Lower lobe of right lung (tissue), 2 donors: ENCODE data around the gene PIEZO2. TPM values are rescaled to one million over a fixed set of nuclear protein-coding genes. Genes with fewer than 3 reads are reported as not detected.

Experiments
- ATAC-seq, 2 donors: fragments of 200-7000 bp; cut with Tn5 transposase; one replicate each; pipeline ENCODE4 v1.9.1; 2020 to 2022; ENCODE audit warnings: mild to moderate bottlenecking in 2 of 2, moderate library complexity in 2 of 2
- DNase-seq: peaks from one replicate; pipeline ENCODE4 v3.0.0-alpha.2; 2020
- H3K27ac ChIP-seq: fragments of 200-600 bp; one replicate; pipeline ENCODE4 v1.8.0; 2022
- H3K27me3 ChIP-seq: fragments of 200-600 bp; one replicate; pipeline ENCODE4 v1.8.0; 2022; ENCODE audit warnings: low read depth
- H3K36me3 ChIP-seq: fragments of 200-600 bp; one replicate; pipeline ENCODE4 v1.8.0; 2022; ENCODE audit warnings: mild to moderate bottlenecking
- H3K4me1 ChIP-seq: fragments of 200-600 bp; one replicate; pipeline ENCODE4 v1.8.0; 2022
- H3K4me3 ChIP-seq: fragments of 200-600 bp; one replicate; pipeline ENCODE4 v1.8.0; 2022; ENCODE audit warnings: mild to moderate bottlenecking
- H3K9me3 ChIP-seq: fragments of 200-600 bp; one replicate; pipeline ENCODE4 v1.8.0; 2022
- intact Hi-C: fragments of 100-400 bp; cut with DNase I; formaldehyde crosslinking; loops from one replicate; pipeline ENCODE4 v1.11.0; 2022
- total RNA-seq: library from RNA; stranded (reverse); fragmentation: NEBNext Ultra II Directional; extraction: Animal tissue kit (Norgen Biotek cat#: 25700); gene quantifications from one replicate; pipeline ENCODE4 v1.2.1, GENCODE V29; 2021
- TF ChIP-seq, protein P1 (sequence below): fragments of 200-600 bp; IDR thresholded peaks from one replicate; pipeline ENCODE4 v1.8.0; 2022; ENCODE audit warnings: antibody characterized with exemption, mild to moderate bottlenecking
- donor health status: DM: no; HTN: yes; CAD: no; lungs with severe emphysema.

The PIEZO2 gene
- total RNA-seq, 1 donor from 2014 or later = 11.1 TPM

DNA sequence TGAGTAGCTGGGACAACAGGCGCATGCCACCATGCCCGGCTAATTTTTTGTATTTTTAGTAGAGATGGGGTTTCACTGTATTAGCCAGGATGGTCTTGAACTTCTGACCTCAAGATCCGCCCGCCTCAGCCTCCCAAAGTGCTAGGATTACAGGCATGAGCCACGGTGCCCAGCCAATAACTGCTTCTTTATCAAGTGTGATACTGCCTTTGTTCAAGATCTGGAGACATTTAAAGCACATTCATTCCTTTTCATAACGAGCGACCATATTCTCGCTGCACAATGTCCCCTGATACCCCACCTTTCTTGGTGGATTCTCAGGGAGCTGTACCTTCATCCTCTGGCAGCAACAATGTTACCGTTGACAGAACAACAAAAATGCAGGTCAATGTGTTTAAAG, 75.4 kb downstream of the PIEZO2 start:
- intact Hi-C loops = no loop called here
- TF ChIP-seq, protein P1, sequence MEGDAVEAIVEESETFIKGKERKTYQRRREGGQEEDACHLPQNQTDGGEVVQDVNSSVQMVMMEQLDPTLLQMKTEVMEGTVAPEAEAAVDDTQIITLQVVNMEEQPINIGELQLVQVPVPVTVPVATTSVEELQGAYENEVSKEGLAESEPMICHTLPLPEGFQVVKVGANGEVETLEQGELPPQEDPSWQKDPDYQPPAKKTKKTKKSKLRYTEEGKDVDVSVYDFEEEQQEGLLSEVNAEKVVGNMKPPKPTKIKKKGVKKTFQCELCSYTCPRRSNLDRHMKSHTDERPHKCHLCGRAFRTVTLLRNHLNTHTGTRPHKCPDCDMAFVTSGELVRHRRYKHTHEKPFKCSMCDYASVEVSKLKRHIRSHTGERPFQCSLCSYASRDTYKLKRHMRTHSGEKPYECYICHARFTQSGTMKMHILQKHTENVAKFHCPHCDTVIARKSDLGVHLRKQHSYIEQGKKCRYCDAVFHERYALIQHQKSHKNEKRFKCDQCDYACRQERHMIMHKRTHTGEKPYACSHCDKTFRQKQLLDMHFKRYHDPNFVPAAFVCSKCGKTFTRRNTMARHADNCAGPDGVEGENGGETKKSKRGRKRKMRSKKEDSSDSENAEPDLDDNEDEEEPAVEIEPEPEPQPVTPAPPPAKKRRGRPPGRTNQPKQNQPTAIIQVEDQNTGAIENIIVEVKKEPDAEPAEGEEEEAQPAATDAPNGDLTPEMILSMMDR = no peak

DNA sequence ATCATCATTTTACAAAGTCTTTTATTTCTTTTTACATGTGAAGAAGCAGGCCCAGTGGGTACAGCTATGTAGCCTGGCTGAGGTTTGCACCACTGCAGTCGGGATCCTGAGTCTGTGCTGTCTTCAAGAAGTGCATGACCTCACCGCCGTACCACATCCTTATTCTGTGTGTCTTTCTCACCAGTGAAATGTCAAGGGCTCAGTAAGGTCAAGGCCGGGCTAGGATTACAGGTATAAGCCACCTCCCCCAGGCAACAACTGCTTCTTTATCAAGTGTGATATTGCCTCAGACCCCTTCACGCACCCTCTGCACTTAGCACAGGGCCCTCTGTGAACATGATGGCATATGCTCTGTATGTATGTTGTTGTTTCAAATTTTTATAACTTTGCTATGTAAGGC, 76.7 kb downstream of the PIEZO2 start:
- Histone ChIP-seq H3K4me3 (no peak overlapping the region), H3K4me1 (peaks cover 5% of the 10 kb centered on the region), H3K27me3 (no peaks in the 10 kb centered on the region), H3K27ac (no peak overlapping the region), H3K9me3 (no peaks in the 10 kb centered on the region), H3K36me3 (no peaks in the 10 kb centered on the region)
- ATAC-seq = no peak
- intact Hi-C loops = no loop called here
- no peak for DNase-seq
- TF ChIP-seq, protein P1 = no peak

More for the DNA sequence above, 75.4 kb downstream of the PIEZO2 start:
- Histone ChIP-seq H3K27me3 (no peaks in the 10 kb centered on the region), H3K9me3 (no peaks in the 10 kb centered on the region), H3K4me1 (peaks cover 5% of the 10 kb centered on the region), H3K4me3 (no peak overlapping the region), H3K27ac (no peak overlapping the region), H3K36me3 (no peaks in the 10 kb centered on the region)
- ATAC-seq = no peak
- DNase-seq = no peak

DNA sequence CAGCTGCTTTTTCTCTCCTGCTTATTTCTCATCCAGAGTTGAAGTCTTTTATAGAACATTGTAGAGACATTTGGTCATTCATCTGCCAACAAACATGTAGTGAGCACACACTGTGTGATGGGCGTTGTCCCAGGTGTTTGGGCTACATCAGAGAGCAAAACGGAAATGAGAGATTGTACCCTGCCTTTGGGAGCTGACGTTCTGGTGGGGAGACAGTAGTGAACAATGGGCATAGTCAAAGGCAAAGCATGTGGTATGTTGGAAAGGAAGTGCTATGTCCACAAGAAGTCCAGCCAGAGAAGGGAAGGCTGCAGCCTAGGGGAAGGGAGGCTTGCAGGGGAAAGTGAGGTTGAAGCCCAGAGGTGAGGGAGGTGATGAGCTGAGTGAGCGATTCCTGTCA, 78.1 kb downstream of the PIEZO2 start:
- intact Hi-C loops = no loop called here
- ATAC-seq = no peak
- peaks cover 5% of the 10 kb centered on the region for H3K4me1 ChIP-seq
- no peaks in the 10 kb centered on the region for H3K36me3 ChIP-seq
- no peak overlapping the region for H3K27ac ChIP-seq
- DNase-seq = no peak
- H3K4me3 ChIP-seq = no peak overlapping the region
- TF ChIP-seq, protein P1 = no peak
- no peaks in the 10 kb centered on the region for H3K27me3 ChIP-seq
- H3K9me3 ChIP-seq = no peaks in the 10 kb centered on the region

DNA sequence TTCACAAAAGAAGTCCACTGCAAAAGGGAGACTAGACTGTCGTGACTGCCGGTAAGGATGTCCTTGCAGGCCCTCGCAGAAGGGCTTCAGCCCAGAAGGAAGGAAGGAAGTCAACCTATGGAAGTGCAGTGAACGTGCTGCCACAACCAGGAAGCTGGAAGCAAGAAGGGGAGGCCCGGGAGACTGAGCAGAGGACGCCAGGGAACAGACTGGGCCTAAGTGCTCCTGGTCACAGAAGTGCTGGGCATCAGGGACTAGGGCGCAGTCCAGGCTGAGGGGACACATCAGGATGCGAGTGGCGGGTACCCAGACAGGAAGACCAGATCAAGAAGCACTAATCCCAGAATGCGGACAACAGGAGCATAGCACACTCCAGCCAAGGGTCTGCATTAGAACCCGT, 78.8 kb downstream of the PIEZO2 start:
- Histone ChIP-seq H3K9me3 (no peaks in the 10 kb centered on the region), H3K4me3 (no peak overlapping the region), H3K27ac (no peak overlapping the region), H3K36me3 (no peaks in the 10 kb centered on the region), H3K4me1 (peaks cover 5% of the 10 kb centered on the region), H3K27me3 (no peaks in the 10 kb centered on the region)
- DNase-seq = no peak
- TF ChIP-seq, protein P1 = no peak
- intact Hi-C loops = no loop called here
- peak in 1 of 2 donors; percentile 17 for ATAC-seq

DNA sequence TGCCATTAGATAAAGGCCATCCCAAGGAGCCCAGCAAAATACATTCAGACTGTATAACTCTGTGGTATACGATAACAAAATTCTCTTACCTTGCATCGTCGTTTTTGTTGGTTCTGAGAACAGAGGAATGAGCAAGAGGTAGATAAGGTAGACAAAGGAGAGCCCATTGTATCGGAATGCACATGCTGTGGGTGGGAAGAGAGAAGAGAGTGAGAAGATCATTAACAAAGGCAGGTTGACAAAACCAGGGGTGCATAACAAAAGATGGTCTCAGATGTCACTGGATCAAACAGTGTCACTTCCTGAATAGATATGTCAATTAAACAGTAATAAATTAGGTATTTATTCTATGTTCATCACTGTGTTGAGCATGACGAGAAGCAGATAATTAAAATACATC, 83.3 kb downstream of the PIEZO2 start:
- Histone ChIP-seq H3K27me3 (peaks cover 2% of the 10 kb centered on the region), H3K4me1 (no peaks in the 10 kb centered on the region), H3K4me3 (no peak overlapping the region), H3K9me3 (no peaks in the 10 kb centered on the region), H3K36me3 (no peaks in the 10 kb centered on the region), H3K27ac (no peak overlapping the region)
- ATAC-seq (no peak), DNase-seq (no peak)
- TF ChIP-seq, protein P1 = no peak
- intact Hi-C loops = no loop called here
